Neutrophil (primary cell): Measurements from ENCODE around the gene RPL10.

Experiments
- H3K27ac ChIP-seq: fragments of 200-600 bp; sonication (generic); 2 replicates; pipeline ENCODE4 v1.5.1; 2016; ENCODE audit warnings: mild to moderate bottlenecking, moderate library complexity
- H3K27me3 ChIP-seq: fragments of 200-600 bp; sonication (generic); 2 replicates; pipeline ENCODE4 v1.6.0; 2016; ENCODE audit warnings: mild to moderate bottlenecking
- H3K36me3 ChIP-seq: fragments of 200-600 bp; sonication (generic); 2 replicates; pipeline ENCODE4 v1.5.1; 2017
- H3K4me1 ChIP-seq, 2 experiments: fragments of 200-600 bp in 1 of 2; sonication (generic) in 1 of 2; 1 replicate in 1 of 2; 2 replicates in 1 of 2; pipeline versions ENCODE4 v1.5.1 to v1.6.1; 2013 to 2016; ENCODE audit warnings: low read depth in 1 of 2, low read length in 1 of 2, mild to moderate bottlenecking in 1 of 2, moderate library complexity in 1 of 2; ENCODE audit not compliant: control insufficient read depth in 1 of 2, insufficient read depth in 1 of 2
- H3K4me3 ChIP-seq, 2 experiments: fragments of 200-600 bp in 1 of 2; sonication (generic) in 1 of 2; 1 replicate in 1 of 2; 2 replicates in 1 of 2; pipeline ENCODE4 v1.5.1; 2013 to 2016; ENCODE audit warnings: low read depth in 1 of 2, low read length in 1 of 2, mild to moderate bottlenecking in 1 of 2, moderate library complexity in 1 of 2
- H3K9me3 ChIP-seq: fragments of 200-600 bp; sonication (generic); 2 replicates; pipeline ENCODE4 v1.5.1; 2016
- TF ChIP-seq, protein P1 (sequence below): fragments of 200-600 bp; sonication (generic); IDR thresholded peaks from 2 replicates; pipeline ENCODE4 v1.5.1; 2016; ENCODE audit warnings: antibody characterized with exemption

Gene RPL10

DNA sequence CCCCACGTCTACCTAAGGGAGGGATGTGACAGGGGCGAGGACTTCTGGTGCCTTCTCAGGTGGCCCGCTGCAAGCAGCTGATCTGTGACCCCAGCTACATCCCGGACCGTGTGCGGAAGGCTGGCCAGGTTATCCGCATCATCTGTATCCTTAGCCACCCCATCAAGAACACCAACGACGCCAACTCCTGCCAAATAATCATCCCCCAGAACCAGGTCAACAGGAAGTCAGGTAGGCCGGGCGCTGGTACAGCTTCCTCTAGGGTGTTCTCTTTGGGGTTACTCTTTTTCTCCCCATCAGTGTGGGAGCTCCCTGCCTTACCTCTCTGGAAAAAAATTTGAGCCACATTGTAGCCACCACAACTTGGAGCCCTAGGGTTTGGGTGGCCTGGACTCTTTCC, 43.4 kb downstream of the RPL10 start:
- no peaks in the 10 kb centered on the region for H3K9me3 ChIP-seq
- peaks cover 21 to 29% of the 10 kb centered on the region in 2 experiments for H3K4me1 ChIP-seq
- H3K4me3 ChIP-seq, result no peak overlapping the region
- peaks cover 41% of the 10 kb centered on the region for H3K36me3 ChIP-seq
- TF ChIP-seq, protein P1, sequence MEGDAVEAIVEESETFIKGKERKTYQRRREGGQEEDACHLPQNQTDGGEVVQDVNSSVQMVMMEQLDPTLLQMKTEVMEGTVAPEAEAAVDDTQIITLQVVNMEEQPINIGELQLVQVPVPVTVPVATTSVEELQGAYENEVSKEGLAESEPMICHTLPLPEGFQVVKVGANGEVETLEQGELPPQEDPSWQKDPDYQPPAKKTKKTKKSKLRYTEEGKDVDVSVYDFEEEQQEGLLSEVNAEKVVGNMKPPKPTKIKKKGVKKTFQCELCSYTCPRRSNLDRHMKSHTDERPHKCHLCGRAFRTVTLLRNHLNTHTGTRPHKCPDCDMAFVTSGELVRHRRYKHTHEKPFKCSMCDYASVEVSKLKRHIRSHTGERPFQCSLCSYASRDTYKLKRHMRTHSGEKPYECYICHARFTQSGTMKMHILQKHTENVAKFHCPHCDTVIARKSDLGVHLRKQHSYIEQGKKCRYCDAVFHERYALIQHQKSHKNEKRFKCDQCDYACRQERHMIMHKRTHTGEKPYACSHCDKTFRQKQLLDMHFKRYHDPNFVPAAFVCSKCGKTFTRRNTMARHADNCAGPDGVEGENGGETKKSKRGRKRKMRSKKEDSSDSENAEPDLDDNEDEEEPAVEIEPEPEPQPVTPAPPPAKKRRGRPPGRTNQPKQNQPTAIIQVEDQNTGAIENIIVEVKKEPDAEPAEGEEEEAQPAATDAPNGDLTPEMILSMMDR, result no peak
- H3K27me3 ChIP-seq, result no peaks in the 10 kb centered on the region
- no peak overlapping the region for H3K27ac ChIP-seq

DNA sequence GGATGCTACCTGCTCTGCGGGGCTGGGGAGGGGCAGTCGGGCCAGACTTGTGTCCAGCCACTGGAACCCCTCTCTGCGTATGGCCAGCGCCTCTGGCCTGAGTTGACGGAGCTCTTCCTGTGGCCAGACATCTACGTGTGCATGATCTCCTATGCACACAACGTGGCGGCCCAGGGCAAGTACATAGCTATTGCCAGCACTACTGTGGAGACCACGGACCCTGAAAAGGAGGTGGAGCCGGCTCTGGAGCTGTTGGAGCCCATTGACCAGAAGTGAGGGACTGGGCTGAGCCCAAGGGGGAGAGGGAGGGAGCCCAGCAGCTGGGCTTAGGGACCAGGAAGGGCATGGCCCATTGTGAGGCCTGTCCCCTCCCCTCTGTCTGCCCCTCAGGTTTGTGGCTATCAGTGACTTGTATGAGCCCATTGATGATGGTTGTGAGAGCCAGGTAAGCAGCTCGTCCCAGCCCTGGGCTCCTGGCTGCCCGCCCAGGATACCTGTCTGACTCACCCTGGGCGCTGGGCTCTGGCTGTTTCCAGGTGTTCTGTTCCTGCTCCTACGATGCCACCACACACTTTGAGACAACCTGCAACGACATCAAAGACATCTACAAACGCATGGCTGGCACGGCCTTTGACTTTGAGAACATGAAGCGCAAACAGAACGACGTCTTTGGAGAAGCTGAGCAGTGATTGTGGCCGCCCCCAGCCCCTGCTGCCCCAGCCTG, 44.0 kb downstream of the RPL10 start:
- Histone ChIP-seq H3K27ac (no peak overlapping the region), H3K4me1 (peaks cover 21 to 29% of the 10 kb centered on the region in 2 experiments), H3K27me3 (no peaks in the 10 kb centered on the region), H3K36me3 (peaks cover 41% of the 10 kb centered on the region), H3K4me3 (no peak overlapping the region), H3K9me3 (no peaks in the 10 kb centered on the region)
- TF ChIP-seq, protein P1, result no peak

DNA sequence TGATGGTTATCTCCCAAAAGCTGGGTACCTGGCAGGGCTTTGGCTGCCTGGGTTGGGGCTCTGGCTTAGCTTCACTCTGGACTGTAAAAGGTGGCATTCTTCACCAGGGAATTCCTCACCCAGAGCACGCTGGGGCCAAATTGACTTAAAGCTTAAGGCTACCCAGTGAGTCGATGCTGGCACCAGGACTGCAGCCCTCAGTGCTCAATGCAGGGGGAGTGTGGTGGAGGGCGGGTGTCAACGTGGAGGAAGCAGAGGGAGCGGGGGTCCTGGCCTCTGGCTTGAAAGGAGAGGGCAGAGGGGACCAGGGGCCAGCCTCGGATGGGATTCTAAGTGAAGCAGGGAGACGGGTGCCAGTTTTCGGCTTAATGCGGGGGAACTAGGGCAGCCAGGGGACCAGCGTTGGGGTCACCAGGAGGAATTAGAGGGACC, 45.3 kb downstream of the RPL10 start:
- Histone ChIP-seq H3K9me3 (no peaks in the 10 kb centered on the region), H3K36me3 (peaks cover 45% of the 10 kb centered on the region), H3K4me3 (peak overlapping the region; percentile 43 to 52), H3K4me1 (peaks cover 14 to 19% of the 10 kb centered on the region in 2 experiments), H3K27me3 (no peaks in the 10 kb centered on the region), H3K27ac (peak overlapping the region; percentile 83)
- TF ChIP-seq, protein P1, result no peak

DNA sequence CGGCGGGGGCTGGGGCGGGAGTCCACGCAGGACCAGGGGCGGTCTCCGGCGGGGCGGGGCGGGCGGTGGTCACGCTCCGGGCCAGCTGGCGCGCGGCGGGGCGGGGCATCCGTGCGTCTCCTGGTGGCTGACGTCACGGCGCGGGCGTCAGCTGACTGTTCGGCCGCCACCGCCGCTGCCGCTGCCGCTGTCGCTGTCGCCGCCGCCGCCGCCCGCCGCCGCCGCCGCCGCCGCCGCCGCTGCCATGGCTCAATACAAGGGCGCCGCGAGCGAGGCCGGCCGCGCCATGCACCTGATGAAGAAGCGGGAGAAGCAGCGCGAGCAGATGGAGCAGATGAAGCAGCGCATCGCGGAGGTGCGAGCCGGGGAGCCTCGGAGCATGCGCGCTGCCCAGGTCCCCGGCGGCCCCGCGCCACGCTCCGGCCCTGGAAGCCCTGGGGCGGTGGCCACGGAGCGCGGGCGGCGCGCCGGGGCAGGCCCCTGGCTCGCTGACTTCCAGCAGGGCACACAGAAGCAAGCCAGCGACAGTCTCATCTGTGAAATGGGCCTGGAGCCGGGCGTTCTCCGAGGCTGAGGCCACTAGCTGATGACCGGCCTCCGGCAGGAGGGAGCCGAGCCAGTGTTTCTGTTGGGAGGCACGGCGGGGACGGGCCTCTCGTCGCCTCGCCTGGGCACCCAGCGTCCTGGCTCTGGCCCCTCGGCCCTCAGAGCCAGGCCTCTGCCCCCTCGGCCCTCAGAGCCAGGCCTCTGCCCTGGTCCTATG, 46.0 kb downstream of the RPL10 start, which contains the start of gene FAM50A:
FAM50A (plus strand) TSS at position 150 of the 763 bp plus-strand sequence; CDS start at position 245, 95 bp downstream.
- Histone ChIP-seq H3K9me3 (no peaks in the 10 kb centered on the region), H3K36me3 (peaks cover 46% of the 10 kb centered on the region), H3K4me1 (peaks cover 12 to 14% of the 10 kb centered on the region in 2 experiments), H3K27me3 (no peaks in the 10 kb centered on the region), H3K27ac (peak within 1 kb of the TSS; percentile 83), H3K4me3 (peak within 1 kb of the TSS; percentile 55 to 62)
- TF ChIP-seq, protein P1, result peak; percentile 30

DNA sequence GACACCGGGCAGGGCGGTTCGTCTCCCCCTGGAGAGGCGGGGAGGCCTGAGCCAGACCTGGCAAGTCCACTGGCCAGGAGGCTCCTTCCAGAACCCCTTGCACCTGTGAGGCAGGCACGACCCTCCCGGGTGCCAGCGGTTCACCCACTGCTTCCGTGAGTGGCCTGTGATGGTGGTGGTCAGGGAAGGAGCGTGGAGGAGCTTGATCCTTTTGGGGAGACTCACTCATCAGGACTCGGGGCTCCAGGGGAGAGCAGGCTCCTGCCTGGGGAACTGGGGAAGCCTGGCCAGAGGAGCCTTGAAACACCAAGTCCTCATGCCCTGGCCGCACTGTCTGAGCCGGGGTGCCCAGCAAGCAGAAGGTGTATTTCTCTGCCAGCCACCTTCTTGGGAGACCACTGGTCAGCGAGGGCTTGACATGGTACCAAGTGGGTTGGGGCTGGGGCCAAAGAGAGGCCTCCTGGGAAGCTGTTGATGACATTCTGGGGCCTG, 46.6 kb downstream of the RPL10 start:
- no peaks in the 10 kb centered on the region for H3K9me3 ChIP-seq
- TF ChIP-seq, protein P1, result no peak
- no peaks in the 10 kb centered on the region for H3K27me3 ChIP-seq
- H3K4me3 ChIP-seq, result peak overlapping the region; percentile 55 to 62
- H3K36me3 ChIP-seq, result peaks cover 50% of the 10 kb centered on the region
- H3K4me1 ChIP-seq, result peaks cover 12 to 14% of the 10 kb centered on the region in 2 experiments
- H3K27ac ChIP-seq, result peak overlapping the region; percentile 83
